Measurements from ENCODE around the gene SLC18B1. TPM values are rescaled to one million over a fixed set of nuclear protein-coding genes. Genes with fewer than 3 reads are reported as not detected.

The SLC18B1 gene
- total and polyA plus RNA-seq, 2 of the 8 experiments (the other 6 are each of a cell fraction or from before 2014, with no cell fraction given), result 17.2 to 23.4 TPM

DNA sequence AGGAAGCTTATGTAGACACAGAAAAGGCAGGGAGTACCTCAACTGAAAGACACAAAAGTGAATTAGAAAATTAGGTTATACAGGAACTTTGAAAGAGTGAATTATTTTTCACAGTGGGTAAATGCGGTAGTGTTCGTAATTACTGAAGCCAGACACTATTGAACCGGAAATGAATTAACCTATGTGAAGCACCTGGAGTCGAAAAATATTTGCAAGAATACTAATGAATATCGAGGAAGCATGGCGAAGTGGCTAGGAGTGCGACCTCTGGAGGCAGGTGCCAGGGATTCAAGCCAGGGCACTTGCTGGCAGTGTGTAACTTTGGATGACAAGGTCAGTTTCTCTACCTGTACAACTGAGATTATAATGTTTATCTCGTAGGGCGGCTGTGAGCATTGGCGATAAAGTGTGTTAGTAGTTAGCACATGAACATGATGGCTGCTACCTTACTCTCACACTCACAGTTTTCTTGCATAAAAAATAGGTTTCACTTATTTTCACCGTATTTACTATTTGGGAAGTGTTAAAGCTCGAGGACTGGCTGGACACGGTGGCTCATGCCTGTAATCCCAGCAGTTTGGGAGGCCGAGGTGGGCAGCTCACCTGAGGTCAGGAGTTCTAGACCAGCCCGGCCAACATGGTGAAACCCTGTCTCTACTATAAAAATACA lies 567 bp upstream of the SLC18B1 start (continued):
- TF ChIP-seq CHD7 (IDR thresholded peaks at IDR 0.05; ENCODE audit: insufficient replicate concordance, low read length) (peak; percentile 80), CREB1 (IDR thresholded peaks at IDR 0.05) (no peak), RNF2 (IDR thresholded peaks at IDR 0.05; ENCODE audit: borderline replicate concordance, low read depth, low read length, missing control alignments, poor library complexity, severe bottlenecking) (no peak), YY1 (IDR thresholded peaks at IDR 0.05; ENCODE audit: low read depth, low read length) (0 out of 2 replicates have a peak, but pooled peaks have one; percentile 27), SAP30 (IDR thresholded peaks at IDR 0.05; ENCODE audit: insufficient read depth, insufficient replicate concordance, low read length) (no peak)
- TF ChIP-seq, protein P1, sequence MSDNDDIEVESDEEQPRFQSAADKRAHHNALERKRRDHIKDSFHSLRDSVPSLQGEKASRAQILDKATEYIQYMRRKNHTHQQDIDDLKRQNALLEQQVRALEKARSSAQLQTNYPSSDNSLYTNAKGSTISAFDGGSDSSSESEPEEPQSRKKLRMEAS (IDR thresholded peaks at IDR 0.05), result peak; percentile 75
- TF ChIP-seq, protein P2, sequence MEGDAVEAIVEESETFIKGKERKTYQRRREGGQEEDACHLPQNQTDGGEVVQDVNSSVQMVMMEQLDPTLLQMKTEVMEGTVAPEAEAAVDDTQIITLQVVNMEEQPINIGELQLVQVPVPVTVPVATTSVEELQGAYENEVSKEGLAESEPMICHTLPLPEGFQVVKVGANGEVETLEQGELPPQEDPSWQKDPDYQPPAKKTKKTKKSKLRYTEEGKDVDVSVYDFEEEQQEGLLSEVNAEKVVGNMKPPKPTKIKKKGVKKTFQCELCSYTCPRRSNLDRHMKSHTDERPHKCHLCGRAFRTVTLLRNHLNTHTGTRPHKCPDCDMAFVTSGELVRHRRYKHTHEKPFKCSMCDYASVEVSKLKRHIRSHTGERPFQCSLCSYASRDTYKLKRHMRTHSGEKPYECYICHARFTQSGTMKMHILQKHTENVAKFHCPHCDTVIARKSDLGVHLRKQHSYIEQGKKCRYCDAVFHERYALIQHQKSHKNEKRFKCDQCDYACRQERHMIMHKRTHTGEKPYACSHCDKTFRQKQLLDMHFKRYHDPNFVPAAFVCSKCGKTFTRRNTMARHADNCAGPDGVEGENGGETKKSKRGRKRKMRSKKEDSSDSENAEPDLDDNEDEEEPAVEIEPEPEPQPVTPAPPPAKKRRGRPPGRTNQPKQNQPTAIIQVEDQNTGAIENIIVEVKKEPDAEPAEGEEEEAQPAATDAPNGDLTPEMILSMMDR (IDR thresholded peaks at IDR 0.05; ENCODE audit: control extremely low read depth in 1 of 3, insufficient read depth in 1 of 3, low read depth in 1 of 3, low read length in 3 of 3), result peak; percentile 55 to 93 (median 90)

All from H1 (cell line).